ENCODE results near the gene PIK3AP1.

The PIK3AP1 gene

DNA sequence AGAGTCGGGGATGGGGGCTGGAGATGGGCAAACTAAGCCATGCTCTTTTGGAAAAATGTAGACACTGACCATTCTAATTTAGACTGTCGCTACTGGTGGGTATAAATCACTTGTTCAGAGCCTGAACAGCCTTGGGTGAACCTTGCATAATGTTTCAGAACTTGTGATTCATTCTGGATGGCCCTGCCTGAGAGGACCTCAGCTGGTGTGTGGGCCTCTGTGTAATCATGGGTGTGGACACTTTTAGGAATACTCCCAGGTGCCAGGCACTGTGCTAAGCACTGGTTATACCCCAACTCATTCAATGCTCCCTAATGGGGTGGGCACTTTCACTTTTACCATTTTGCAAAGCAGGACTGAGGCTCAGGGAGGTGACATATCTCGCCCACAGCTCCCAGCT, 106.7 kb downstream of the PIK3AP1 start:
- no peaks in the 10 kb centered on the region for H3K27me3 ChIP-seq (ENCODE audit: insufficient read depth, poor library complexity, severe bottlenecking)
- H3K36me3 ChIP-seq (ENCODE audit: low read depth), result no peaks in the 10 kb centered on the region
- no peak for ATAC-seq (ENCODE audit: low read depth)
- H3K9me3 ChIP-seq (ENCODE audit: severe bottlenecking), result no peaks in the 10 kb centered on the region
- no peak overlapping the region for H3K4me3 ChIP-seq (ENCODE audit: severe bottlenecking)
- TF ChIP-seq, protein P1, sequence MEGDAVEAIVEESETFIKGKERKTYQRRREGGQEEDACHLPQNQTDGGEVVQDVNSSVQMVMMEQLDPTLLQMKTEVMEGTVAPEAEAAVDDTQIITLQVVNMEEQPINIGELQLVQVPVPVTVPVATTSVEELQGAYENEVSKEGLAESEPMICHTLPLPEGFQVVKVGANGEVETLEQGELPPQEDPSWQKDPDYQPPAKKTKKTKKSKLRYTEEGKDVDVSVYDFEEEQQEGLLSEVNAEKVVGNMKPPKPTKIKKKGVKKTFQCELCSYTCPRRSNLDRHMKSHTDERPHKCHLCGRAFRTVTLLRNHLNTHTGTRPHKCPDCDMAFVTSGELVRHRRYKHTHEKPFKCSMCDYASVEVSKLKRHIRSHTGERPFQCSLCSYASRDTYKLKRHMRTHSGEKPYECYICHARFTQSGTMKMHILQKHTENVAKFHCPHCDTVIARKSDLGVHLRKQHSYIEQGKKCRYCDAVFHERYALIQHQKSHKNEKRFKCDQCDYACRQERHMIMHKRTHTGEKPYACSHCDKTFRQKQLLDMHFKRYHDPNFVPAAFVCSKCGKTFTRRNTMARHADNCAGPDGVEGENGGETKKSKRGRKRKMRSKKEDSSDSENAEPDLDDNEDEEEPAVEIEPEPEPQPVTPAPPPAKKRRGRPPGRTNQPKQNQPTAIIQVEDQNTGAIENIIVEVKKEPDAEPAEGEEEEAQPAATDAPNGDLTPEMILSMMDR (IDR thresholded peaks at IDR 0.05; ENCODE audit: poor library complexity, severe bottlenecking), result no peak
- H3K4me1 ChIP-seq (ENCODE audit: insufficient read depth, poor library complexity, severe bottlenecking), result peaks cover 11% of the 10 kb centered on the region
- H3K27ac ChIP-seq (ENCODE audit: poor library complexity, severe bottlenecking), result no peak overlapping the region
- DNase-seq (ENCODE audit: low spot score), result no peak

DNA sequence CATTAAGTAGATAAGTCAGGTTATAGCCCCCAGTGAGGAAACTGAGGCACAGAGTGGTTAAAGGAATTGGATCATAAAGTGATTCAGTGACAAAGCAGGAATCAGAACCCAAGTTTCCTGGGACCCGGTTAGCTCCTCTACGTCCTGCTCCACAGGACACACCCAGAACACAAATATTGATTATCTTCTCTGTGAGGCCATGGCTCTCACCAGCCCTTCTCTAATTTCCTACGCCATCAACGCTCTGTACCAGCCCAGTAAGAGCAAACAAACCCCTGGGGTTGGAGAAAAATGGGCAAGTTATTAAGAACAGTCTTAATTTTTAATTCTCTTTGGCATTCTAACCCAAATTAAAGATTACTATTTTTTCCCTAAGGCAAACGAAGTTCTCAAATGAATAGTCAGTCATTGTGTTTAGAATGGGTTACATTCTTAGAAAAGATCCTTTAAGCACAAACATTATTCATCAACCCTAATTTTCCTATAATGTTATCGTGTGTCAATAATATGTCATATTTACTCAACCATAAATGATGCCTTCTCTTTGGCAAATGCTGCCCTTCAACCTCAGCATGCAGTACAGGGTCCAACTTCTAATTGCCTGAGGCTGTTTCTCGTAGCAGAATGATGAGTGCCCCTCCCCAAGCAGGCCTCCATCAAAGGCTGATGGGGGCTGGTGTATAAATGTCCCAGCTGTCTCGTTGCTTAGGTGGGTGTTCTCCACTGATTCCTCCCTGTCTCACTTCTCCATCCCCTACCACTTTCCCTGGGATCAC, 108.1 kb downstream of the PIK3AP1 start:
- Histone ChIP-seq H3K4me3 (ENCODE audit: severe bottlenecking) (no peak overlapping the region), H3K4me1 (ENCODE audit: insufficient read depth, poor library complexity, severe bottlenecking) (peaks cover 11% of the 10 kb centered on the region), H3K27me3 (ENCODE audit: insufficient read depth, poor library complexity, severe bottlenecking) (no peaks in the 10 kb centered on the region), H3K36me3 (ENCODE audit: low read depth) (no peaks in the 10 kb centered on the region), H3K9me3 (ENCODE audit: severe bottlenecking) (no peaks in the 10 kb centered on the region), H3K27ac (ENCODE audit: poor library complexity, severe bottlenecking) (no peak overlapping the region)
- ATAC-seq (ENCODE audit: low read depth) (no peak), DNase-seq (ENCODE audit: low spot score) (no peak)
- TF ChIP-seq, protein P1 (IDR thresholded peaks at IDR 0.05; ENCODE audit: poor library complexity, severe bottlenecking), result no peak

DNA sequence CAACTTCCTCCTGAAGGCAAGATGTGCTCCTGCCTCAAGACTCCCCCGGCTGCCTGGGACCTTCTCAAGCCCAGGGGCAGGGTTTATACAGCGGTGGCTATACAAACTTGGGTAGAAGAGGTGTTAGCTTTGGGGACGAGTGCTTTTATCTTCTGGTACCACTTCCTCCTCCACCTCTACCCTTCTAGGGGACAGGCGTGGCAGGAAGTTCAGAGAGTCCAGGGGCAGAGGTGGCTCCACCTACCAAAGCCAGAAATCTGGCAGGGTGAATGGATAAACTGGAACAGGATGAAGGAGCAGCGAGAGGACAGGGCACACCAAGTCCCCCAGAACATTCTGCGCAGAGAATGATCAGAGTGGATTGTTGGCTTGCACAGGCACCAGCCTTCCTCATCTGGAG, 109.5 kb downstream of the PIK3AP1 start:
- DNase-seq (ENCODE audit: low spot score) (no peak), ATAC-seq (ENCODE audit: low read depth) (no peak)
- TF ChIP-seq, protein P1 (IDR thresholded peaks at IDR 0.05; ENCODE audit: poor library complexity, severe bottlenecking), result no peak
- Histone ChIP-seq H3K36me3 (ENCODE audit: low read depth) (no peaks in the 10 kb centered on the region), H3K27ac (ENCODE audit: poor library complexity, severe bottlenecking) (no peak overlapping the region), H3K27me3 (ENCODE audit: insufficient read depth, poor library complexity, severe bottlenecking) (no peaks in the 10 kb centered on the region), H3K9me3 (ENCODE audit: severe bottlenecking) (no peaks in the 10 kb centered on the region), H3K4me1 (ENCODE audit: insufficient read depth, poor library complexity, severe bottlenecking) (peaks cover 11% of the 10 kb centered on the region), H3K4me3 (ENCODE audit: severe bottlenecking) (no peak overlapping the region)

DNA sequence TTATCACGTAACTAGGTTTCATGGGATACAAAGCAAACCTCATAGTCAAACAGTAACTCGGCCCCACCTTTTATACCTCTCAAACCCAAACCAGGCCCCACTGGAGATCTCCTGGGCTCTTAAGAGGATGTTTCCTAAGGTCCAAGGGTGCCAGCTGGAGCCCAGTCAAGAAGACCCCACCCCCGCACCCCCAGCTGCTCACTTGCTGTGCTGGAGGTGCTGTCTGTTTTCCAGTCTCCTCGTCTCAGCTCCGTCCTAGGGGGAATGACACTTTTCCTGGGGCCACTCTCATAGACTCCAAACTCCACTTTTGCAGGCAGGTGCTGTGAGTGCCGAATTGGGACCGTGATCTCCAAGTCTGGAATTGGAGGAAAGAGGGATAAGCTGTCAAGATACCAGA, 110.8 kb downstream of the PIK3AP1 start:
- peaks cover 6% of the 10 kb centered on the region for H3K4me1 ChIP-seq (ENCODE audit: insufficient read depth, poor library complexity, severe bottlenecking)
- no peaks in the 10 kb centered on the region for H3K36me3 ChIP-seq (ENCODE audit: low read depth)
- no peak for DNase-seq (ENCODE audit: low spot score)
- ATAC-seq (ENCODE audit: low read depth), result no peak
- no peaks in the 10 kb centered on the region for H3K27me3 ChIP-seq (ENCODE audit: insufficient read depth, poor library complexity, severe bottlenecking)
- H3K9me3 ChIP-seq (ENCODE audit: severe bottlenecking), result no peaks in the 10 kb centered on the region
- H3K27ac ChIP-seq (ENCODE audit: poor library complexity, severe bottlenecking), result no peak overlapping the region
- TF ChIP-seq, protein P1 (IDR thresholded peaks at IDR 0.05; ENCODE audit: poor library complexity, severe bottlenecking), result no peak
- no peak overlapping the region for H3K4me3 ChIP-seq (ENCODE audit: severe bottlenecking)

DNA sequence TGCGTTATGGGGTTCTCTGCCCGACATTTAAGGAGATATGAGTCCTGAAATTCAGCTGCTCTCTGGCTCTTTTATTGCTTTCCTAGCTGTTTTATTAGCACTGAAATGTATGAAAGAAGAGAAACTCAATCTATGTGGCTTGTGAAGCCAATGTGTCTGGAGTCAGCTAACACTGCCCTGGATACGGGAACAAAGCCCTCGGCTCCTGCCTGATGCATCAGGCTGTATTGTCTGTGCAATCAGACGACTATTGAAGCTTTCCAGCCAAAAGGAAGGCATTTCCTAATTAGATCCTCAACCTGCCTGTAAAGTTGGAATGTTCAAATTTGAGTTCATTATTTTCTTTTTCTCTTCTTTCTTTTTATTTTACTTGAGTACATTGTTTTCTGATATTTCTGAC, 111.5 kb downstream of the PIK3AP1 start:
- no peaks in the 10 kb centered on the region for H3K27me3 ChIP-seq (ENCODE audit: insufficient read depth, poor library complexity, severe bottlenecking)
- H3K4me3 ChIP-seq (ENCODE audit: severe bottlenecking), result no peak overlapping the region
- no peaks in the 10 kb centered on the region for H3K4me1 ChIP-seq (ENCODE audit: insufficient read depth, poor library complexity, severe bottlenecking)
- H3K36me3 ChIP-seq (ENCODE audit: low read depth), result no peaks in the 10 kb centered on the region
- no peaks in the 10 kb centered on the region for H3K9me3 ChIP-seq (ENCODE audit: severe bottlenecking)
- TF ChIP-seq, protein P1 (IDR thresholded peaks at IDR 0.05; ENCODE audit: poor library complexity, severe bottlenecking), result no peak
- DNase-seq (ENCODE audit: low spot score) (no peak), ATAC-seq (ENCODE audit: low read depth) (no peak)
- no peak overlapping the region for H3K27ac ChIP-seq (ENCODE audit: poor library complexity, severe bottlenecking)
